Common myeloid progenitor, CD34-positive (primary cell): Measurements from ENCODE around the gene POU3F1.

ENCODE experiments used
- CTCF ChIA-PET: fragments of 350-600 bp; sonication (Branson Sonifier 250); formaldehyde crosslinking; loops from one replicate; lab custom pipeline; 2021; ENCODE audit warnings: antibody characterized with exemption; lab: Charles Lee
- POLR2A ChIA-PET: fragments of 350-600 bp; sonication (Branson Sonifier 250); formaldehyde crosslinking; loops from one replicate; lab custom pipeline; 2021; ENCODE audit warnings: antibody characterized with exemption; lab: Charles Lee
- DNase-seq, 3 donors: peaks; one replicate each; pipeline versions ENCODE4 v3.0.0 to v3.0.0-alpha.2; 2013
- H3K27ac ChIP-seq, 2 experiments: 1 replicate in 1 of 2; 2 replicates in 1 of 2; pipeline ENCODE4 v1.7.0; 2013; ENCODE audit warnings: inconsistent platforms in 2 of 2, low read length in 2 of 2, mild to moderate bottlenecking in 2 of 2, low read depth in 1 of 2, moderate library complexity in 1 of 2; ENCODE audit not compliant: severe bottlenecking in 2 of 2, insufficient read depth in 1 of 2, poor library complexity in 1 of 2
- H3K27me3 ChIP-seq, 5 experiments: replicated peaks in 2 of 5; 1 replicate in 3 of 5; 2 replicates in 2 of 5; pipeline versions ENCODE4 v1.6.1 to v1.7.0; 2013; ENCODE audit warnings: low read length in 4 of 5, mild to moderate bottlenecking in 2 of 5, moderate library complexity in 2 of 5, inconsistent platforms in 1 of 5; ENCODE audit not compliant: insufficient read depth in 5 of 5, control insufficient read depth in 4 of 5
- H3K36me3 ChIP-seq, 4 experiments: 1 replicate in 2 of 4; 2 replicates in 2 of 4; pipeline versions ENCODE4 v1.6.1 to v1.7.0; 2013; ENCODE audit warnings: low read length in 3 of 4, control low read depth in 1 of 4, mild to moderate bottlenecking in 1 of 4; ENCODE audit not compliant: control insufficient read depth in 4 of 4, insufficient read depth in 4 of 4
- H3K4me1 ChIP-seq, 4 experiments: 1 replicate in 3 of 4; 2 replicates in 1 of 4; pipeline versions ENCODE4 v1.6.1 to v1.7.1; 2013; ENCODE audit warnings: low read length in 3 of 4, mild to moderate bottlenecking in 3 of 4, control low read depth in 1 of 4, inconsistent platforms in 1 of 4, moderate library complexity in 1 of 4; ENCODE audit not compliant: control insufficient read depth in 4 of 4, insufficient read depth in 4 of 4; ENCODE audit errors: control extremely low read depth in 1 of 4
- H3K4me3 ChIP-seq, 7 experiments: 1 replicate in 4 of 7; 2 replicates in 3 of 7; pipeline versions ENCODE4 v1.5.1 to v1.7.0; 2013; ENCODE audit warnings: mild to moderate bottlenecking in 7 of 7, low read length in 6 of 7, moderate library complexity in 6 of 7, inconsistent platforms in 2 of 7, low read depth in 2 of 7, control low read depth in 1 of 7; ENCODE audit not compliant: insufficient read depth in 4 of 7, control insufficient read depth in 1 of 7; ENCODE audit errors: extremely low read depth in 1 of 7
- H3K9me3 ChIP-seq, 5 experiments: 1 replicate in 4 of 5; 2 replicates in 1 of 5; pipeline versions ENCODE4 v1.6.1 to v1.7.1; 2013; ENCODE audit warnings: low read length in 4 of 5, mild to moderate bottlenecking in 2 of 5, inconsistent platforms in 1 of 5, low read depth in 1 of 5, moderate library complexity in 1 of 5; ENCODE audit not compliant: control insufficient read depth in 4 of 5, insufficient read depth in 2 of 5; ENCODE audit errors: control extremely low read depth in 1 of 5
- whole genome bisulfite sequencing: methylation state at CpG from one replicate; pipeline ENCODE4 v1.1.5; 2013; ENCODE audit not compliant: insufficient coverage; 5-methylcytosine and 5-hydroxymethylcytosine counted together

The POU3F1 gene

GRCh38 chr1:38013227-38013622, 33.4 kb downstream of the POU3F1 start:
- POLR2A ChIA-PET: interaction anchor here (0.8 to 3.1 kb wide), 5 partner anchors 12 to 24 kb away, joined by 3 to 17 read pairs (median 3); partner anchors contain the start of gene SF3A3

GRCh38 chr1:38012363-38013226, 34.0 kb downstream of the POU3F1 start, which contains the start of gene UTP11:
Gene UTP11, plus strand, starts transcription at chr1:38012734. Its CDS starts 69 bp downstream, at chr1:38012803.
- no peaks in the 10 kb centered on the region for H3K27me3 ChIP-seq
- CTCF ChIA-PET: interaction anchor here (23.3 kb wide), 1 partner anchor 16 kb away, joined by 445 read pairs; the partner anchor contains the start of gene SF3A3
- H3K36me3 ChIP-seq: peaks cover 0 to 30% (median 21%) of the 10 kb centered on the region in 4 experiments
- 2% methylated on average over 49 of the region's 49 CpGs for WGBS
- peak; percentile 98 to 99 (median 98) for DNase-seq
- no peaks in the 10 kb centered on the region for H3K9me3 ChIP-seq
- H3K27ac ChIP-seq: peak within 1 kb of the TSS; percentile 90 to 96
- POLR2A ChIA-PET: interaction anchor here (0.8 to 3.1 kb wide), 5 partner anchors 11 to 23 kb away, joined by 3 to 17 read pairs (median 3); partner anchors contain the start of gene SF3A3
- peaks cover 9 to 67% (median 46%) of the 10 kb centered on the region in 4 experiments for H3K4me1 ChIP-seq
- H3K4me3 ChIP-seq: peak within 1 kb of the TSS; percentile 58 to 98 (median 84)

More at GRCh38 chr1:38013227-38013622, 33.4 kb downstream of the POU3F1 start:
- DNase-seq: peak in 1 of 3 donors; percentile 72
- Histone ChIP-seq H3K27ac (peak overlapping the region; percentile 90 to 96), H3K4me3 (peak overlapping the region; percentile 58 to 98 (median 84)), H3K4me1 (peaks cover 9 to 67% (median 46%) of the 10 kb centered on the region in 4 experiments), H3K27me3 (no peaks in the 10 kb centered on the region), H3K9me3 (no peaks in the 10 kb centered on the region), H3K36me3 (peaks cover 0 to 36% (median 27%) of the 10 kb centered on the region in 4 experiments)
- CTCF ChIA-PET: interaction anchor here (1.1 to 23.3 kb wide), 2 partner anchors 17 to 806 kb away, joined by 4 to 445 read pairs; partner anchors contain the start of gene SF3A3
- WGBS: 0% methylated on average over 1 of the region's 4 CpGs

- Histone ChIP-seq H3K27ac (peak overlapping the region; percentile 22 to 81), H3K9me3 (no peaks in the 10 kb centered on the region), H3K36me3 (peaks cover 0 to 5% (median 0%) of the 10 kb centered on the region in 4 experiments), H3K27me3 (no peaks in the 10 kb centered on the region), H3K4me3 (no peak overlapping the region), H3K4me1 (peaks cover 9 to 63% (median 50%) of the 10 kb centered on the region in 4 experiments)
- 90% methylated on average over 2 of the region's 6 CpGs for WGBS
- ChIA-PET POLR2A (interaction anchor here (1.5 to 2.6 kb wide), 2 partner anchors 10 to 13 kb away, joined by 4 to 15 read pairs; no protein-coding TSS in a partner anchor), CTCF (interaction anchor here (2.9 to 23.3 kb wide), 3 partner anchors 10 to 13 kb away, joined by 14 to 445 read pairs (median 25); partner anchors contain the start of gene SF3A3)
- no peak for DNase-seq
These were observed 36.8 kb downstream of the POU3F1 start for GRCh38 chr1:38009841-38010180.

GRCh38 chr1:38009088-38009840, 37.3 kb downstream of the POU3F1 start:
- POLR2A ChIA-PET: interaction anchor here (1.5 to 2.6 kb wide), 2 partner anchors 9 to 13 kb away, joined by 4 to 15 read pairs; no protein-coding TSS in a partner anchor
- Histone ChIP-seq H3K27me3 (no peaks in the 10 kb centered on the region), H3K27ac (peak overlapping the region; percentile 70 to 81), H3K9me3 (no peaks in the 10 kb centered on the region), H3K36me3 (peaks cover 0 to 3% (median 0%) of the 10 kb centered on the region in 4 experiments), H3K4me3 (peak overlapping the region in 2 of 7 experiments; percentile 16 to 23), H3K4me1 (peaks cover 9 to 64% (median 53%) of the 10 kb centered on the region in 4 experiments)
- WGBS: 67% methylated on average over 7 of the region's 8 CpGs
- CTCF ChIA-PET: interaction anchor here (0.7 to 23.3 kb wide), 4 partner anchors 11 to 29 kb away, joined by 3 to 445 read pairs (median 20); partner anchors contain the start of gene SF3A3
- DNase-seq: peak; percentile 87 to 97 (median 95)

- Histone ChIP-seq H3K4me3 (peak overlapping the region in 3 of 7 experiments; percentile 40 to 66 (median 54)), H3K4me1 (peaks cover 7 to 70% (median 64%) of the 10 kb centered on the region in 4 experiments), H3K36me3 (no peaks in the 10 kb centered on the region), H3K27ac (peak overlapping the region in 1 of 2 experiments; percentile 66), H3K27me3 (no peaks in the 10 kb centered on the region), H3K9me3 (no peaks in the 10 kb centered on the region)
- 58% methylated on average over 7 of the region's 12 CpGs for WGBS
- no peak for DNase-seq
- ChIA-PET CTCF (no interaction called here), POLR2A (no interaction called here)
These were observed 40.4 kb downstream of the POU3F1 start for GRCh38 chr1:38006008-38006828.
